Endothelial cell of umbilical vein (primary cell): Measurements from ENCODE around the gene HNRNPH3. TPM values are rescaled to one million over a fixed set of nuclear protein-coding genes. Genes with fewer than 3 reads are reported as not detected.

Source experiments
- Bru-seq: library from RNA; stranded (reverse); fragments of 400-500 nt; gene quantifications from one replicate; lab custom pipeline; 2021; lab: Mats Ljungman, UMichigan
- BruChase-seq, 2 experiments: library from RNA; stranded (reverse); fragments of 400-500 nt; gene quantifications; one replicate each; lab custom pipeline; 2021; lab: Mats Ljungman, UMichigan
- BruUV-seq: library from RNA; stranded (reverse); fragments of 400-500 nt; replicated peaks from 2 replicates; lab custom pipeline; 2021; lab: Mats Ljungman, UMichigan
- CTCF ChIA-PET: fragments of 300-600, 350-600 bp; sonication (Branson Sonifier 250); formaldehyde crosslinking; loops from one replicate; lab custom pipeline; 2021; ENCODE audit warnings: antibody characterized with exemption, inconsistent platforms; lab: Charles Lee
- POLR2A ChIA-PET: fragments of 300-600, 350-600 bp; sonication (Branson Sonifier 250); formaldehyde crosslinking; loops from one replicate; lab custom pipeline; 2021; ENCODE audit warnings: antibody characterized with exemption, inconsistent platforms; lab: Charles Lee
- DNase-seq: peaks from one replicate; pipeline ENCODE4 v3.0.0-alpha.2; 2011; ENCODE audit warnings: low read depth, low spot score
- FAIRE-seq: peaks from 2 replicates; lab custom pipeline; 2011; peaks lifted over from hg19 to GRCh38; lab: Jason Lieb, UNC
- H2AFZ ChIP-seq: 2 replicates; pipeline ENCODE4 v1.6.0; 2012; ENCODE audit warnings: low read depth, low read length, control low read depth, inconsistent platforms
- H3K27ac ChIP-seq: 2 replicates; pipeline ENCODE4 v1.5.1; 2011; ENCODE audit warnings: low read depth, mild to moderate bottlenecking, control low read depth, low read length, moderate library complexity; ENCODE audit not compliant: insufficient read depth
- H3K27me3 ChIP-seq, 2 experiments: 2 replicates each; pipeline versions ENCODE4 v1.6.0 to v1.6.1; 2011; ENCODE audit warnings: low read length in 2 of 2, mixed read lengths in 1 of 2; ENCODE audit not compliant: control insufficient read depth in 2 of 2, insufficient read depth in 2 of 2
- H3K36me3 ChIP-seq, 2 experiments: 2 replicates in 1 of 2; 3 replicates in 1 of 2; pipeline ENCODE4 v1.5.1; 2011; ENCODE audit warnings: low read length in 2 of 2, mild to moderate bottlenecking in 1 of 2, moderate library complexity in 1 of 2; ENCODE audit not compliant: control insufficient read depth in 2 of 2, insufficient read depth in 2 of 2; ENCODE audit errors: extremely low read depth in 1 of 2
- H3K4me1 ChIP-seq: 3 replicates; pipeline ENCODE4 v1.5.1; 2011; ENCODE audit warnings: mild to moderate bottlenecking, low read length; ENCODE audit not compliant: control insufficient read depth, insufficient read depth; ENCODE audit errors: extremely low read depth
- H3K4me2 ChIP-seq: 2 replicates; pipeline ENCODE4 v1.6.1; 2011; ENCODE audit warnings: low read length, control low read depth, mixed read lengths; ENCODE audit not compliant: insufficient read depth
- H3K4me3 ChIP-seq, 3 experiments: fragments of 200-600 bp in 1 of 3; sonication (generic), shearing (Covaris generic) in 1 of 3; replicated peaks in 1 of 3; 2 replicates each; pipeline ENCODE4 v1.5.1; 2011 to 2016; ENCODE audit warnings: control low read depth in 3 of 3, low read length in 3 of 3, mild to moderate bottlenecking in 2 of 3, inconsistent platforms in 1 of 3, low read depth in 1 of 3, moderate library complexity in 1 of 3; ENCODE audit not compliant: insufficient read depth in 1 of 3
- H3K79me2 ChIP-seq: 2 replicates; pipeline ENCODE4 v1.6.0; 2012; ENCODE audit warnings: low read length, inconsistent platforms; ENCODE audit not compliant: control insufficient read depth, insufficient read depth
- H3K9ac ChIP-seq: replicated peaks from 2 replicates; pipeline ENCODE3; 2011; ENCODE audit warnings: low read length, control low read depth; ENCODE audit not compliant: insufficient read depth; ENCODE audit errors: extremely low read depth
- H3K9me1 ChIP-seq: replicated peaks from 3 replicates; pipeline ENCODE4 v1.6.0; 2011; ENCODE audit warnings: mild to moderate bottlenecking, low read length; ENCODE audit not compliant: control insufficient read depth, insufficient read depth; ENCODE audit errors: extremely low read depth
- H3K9me3 ChIP-seq: replicated peaks from 2 replicates; pipeline ENCODE4 v1.5.1; 2012; ENCODE audit warnings: low read length, inconsistent platforms; ENCODE audit not compliant: control insufficient read depth, insufficient read depth
- H4K20me1 ChIP-seq: replicated peaks from 2 replicates; pipeline ENCODE3; 2011; ENCODE audit warnings: mild to moderate bottlenecking, low read length; ENCODE audit not compliant: control insufficient read depth, insufficient read depth; ENCODE audit errors: extremely low read depth
- CTCF ChIP-seq, 2 donors: IDR thresholded peaks; 1 replicate in 1 of 2; 2 replicates in 1 of 2; pipeline ENCODE4 v1.5.1; 2011; ENCODE audit warnings: low read length in 2 of 2, mild to moderate bottlenecking in 2 of 2, moderate library complexity in 2 of 2, control low read depth in 1 of 2, inconsistent platforms in 1 of 2, low read depth in 1 of 2; ENCODE audit not compliant: insufficient read depth in 1 of 2; ENCODE audit errors: extremely low read depth in 1 of 2
- EZH2 ChIP-seq: IDR thresholded peaks from 2 replicates; pipeline ENCODE4 v1.6.1; 2012; ENCODE audit warnings: borderline replicate concordance, low read depth, mild to moderate bottlenecking, moderate library complexity, low read length, inconsistent platforms; ENCODE audit not compliant: severe bottlenecking
- FOS ChIP-seq: IDR thresholded peaks from 2 replicates; pipeline ENCODE4 v1.6.1; 2011; ENCODE audit warnings: mild to moderate bottlenecking, low read length, moderate library complexity, borderline replicate concordance; ENCODE audit not compliant: insufficient read depth
- GATA2 ChIP-seq: IDR thresholded peaks from 2 replicates; pipeline ENCODE4 v1.7.0; 2011; ENCODE audit warnings: low read depth, mild to moderate bottlenecking, moderate library complexity, mixed read lengths, low read length; ENCODE audit not compliant: insufficient read length, insufficient read depth
- JUN ChIP-seq: IDR thresholded peaks from 2 replicates; pipeline ENCODE4 v1.6.1; 2011; ENCODE audit warnings: borderline replicate concordance, low read depth; ENCODE audit not compliant: insufficient read length, insufficient read depth
- MAX ChIP-seq: IDR thresholded peaks from 2 replicates; pipeline ENCODE4 v1.6.1; 2011; ENCODE audit not compliant: insufficient read depth, insufficient read length
- MYC ChIP-seq: IDR thresholded peaks from one replicate; pipeline ENCODE4 v1.6.1; 2011; ENCODE audit warnings: mild to moderate bottlenecking, low read depth, low read length
- POLR2A ChIP-seq: IDR thresholded peaks from 2 replicates; pipeline ENCODE4 v1.6.1; 2012; ENCODE audit warnings: low read depth, mild to moderate bottlenecking, control low read depth, low read length
- POLR2AphosphoS5 ChIP-seq: IDR thresholded peaks from 2 replicates; pipeline ENCODE4 v1.6.1; 2012; ENCODE audit warnings: low read depth, mild to moderate bottlenecking, control low read depth, low read length, moderate library complexity; ENCODE audit not compliant: insufficient read depth
- dilution Hi-C: fragments of 300-500 bp; cut with MboI; formaldehyde crosslinking; loops from one replicate; pipeline ENCODE4 v1.15.0; 2019; ENCODE audit warnings: low sequenced_read_pairs; ENCODE audit not compliant: extremely low pct_ligation_motif_present
- intact Hi-C: fragments of 100-400 bp; cut with micrococcal nuclease; formaldehyde crosslinking; loops from one replicate; pipeline ENCODE4 v1.10.0; 2022
- long read RNA-seq: library from polyadenylated mRNA; stranded (forward); transcript quantifications from one replicate; pipeline ENCODE4 v2.0.0, GENCODE V29; 2021
- polyA minus RNA-seq, 3 experiments: library from RNA; depleted of rRNA, polyadenylated mRNA; stranded (reverse); fragments of >200 nt; gene quantifications; 1 replicate in 1 of 3; 2 replicates in 2 of 3; pipeline ENCODE4 v1.2.3, GENCODE V29; 2011
- polyA plus RNA-seq, 4 experiments: library from polyadenylated mRNA; depleted of rRNA in 3 of 4; stranded (reverse) in 3 of 4; unstranded in 1 of 4; fragments of >200 nt; gene quantifications; 2 replicates each; pipeline versions ENCODE4 v1.2.1 to v1.2.3, GENCODE V29; 2011 to 2012; ENCODE audit warnings: missing spikeins in 1 of 4
- total RNA-seq: library from RNA; stranded (reverse); gene quantifications from 2 replicates; pipeline ENCODE4 v1.2.3, GENCODE V29; 2021

The HNRNPH3 gene
- 146 and 151 TPM in 2 replicates for total RNA-seq
- 17.9 and 34.0 TPM in 2 replicates for polyA plus RNA-seq
- 68.6 and 77.2 TPM in 2 replicates for polyA plus RNA-seq (2011; cell fraction: cytosol; rRNA removed)
- 77.6 and 122 TPM in 2 replicates for polyA plus RNA-seq (2011; cell fraction: nucleus; rRNA removed)
- polyA plus RNA-seq (2012) = 196 and 267 TPM in 2 replicates
- polyA minus RNA-seq = 46.0 and 51.1 TPM in 2 replicates
- 42.5 TPM for polyA minus RNA-seq (2011; cell fraction: cytosol; rRNA and poly(A)+ RNA removed)
- 35.3 and 57.3 TPM in 2 replicates for polyA minus RNA-seq (2011; cell fraction: nucleus; rRNA and poly(A)+ RNA removed)
- Bru-seq, nascent RNA = percentile 99 among the genes with signal in this experiment
- BruChase-seq, experiment 1, labeled RNA remaining after a 6-hour chase = percentile 98 among the genes with signal in this experiment
- percentile 99 among the genes with signal in this experiment for BruChase-seq, experiment 2, labeled RNA remaining after a 2-hour chase
- long read RNA-seq, transcript HNRNPH3-202 (10 exons, 1,332 nt) = minor isoform, 44 of 341 reads
- long read RNA-seq, transcript HNRNPH3-201 (10 exons, 2,339 nt) = major isoform, 92 of 341 reads
- long read RNA-seq, partial matches to known transcripts = 16 of 341 reads
- long read RNA-seq, other reads (novel, unspliced or antisense) = 189 of 341 reads

GRCh38 chr10:68331455-68332258, at the start of gene HNRNPH3:
HNRNPH3 (plus strand) TSS chr10:68332064; CDS start chr10:68337222, 5,158 bp downstream.
- FAIRE-seq = peak; percentile 76
- Histone ChIP-seq H3K79me2 (peaks cover 48% of the 10 kb centered on the region), H3K4me1 (peaks cover 15% of the 10 kb centered on the region), H4K20me1 (peaks cover 15% of the 10 kb centered on the region), H3K36me3 (peaks cover 0 to 2% of the 10 kb centered on the region in 2 experiments), H2AFZ (peak within 1 kb of the TSS; percentile 76), H3K4me3 (peak within 1 kb of the TSS; percentile 95 to 100 (median 99)), H3K4me2 (peak within 1 kb of the TSS; percentile 98), H3K9me1 (no peaks in the 10 kb centered on the region), H3K9ac (peak within 1 kb of the TSS; percentile 99), H3K27me3 (no peaks in the 10 kb centered on the region), H3K9me3 (no peaks in the 10 kb centered on the region), H3K27ac (peak within 1 kb of the TSS; percentile 91)
- CTCF ChIA-PET = interaction anchor here (0.9 to 3.5 kb wide), 5 partner anchors 17 to 543 kb away, joined by 3 to 21 read pairs (median 6); no protein-coding TSS in a partner anchor
- no TSS peak for BruUV-seq
- dilution Hi-C loops = no loop called here
- POLR2A ChIA-PET = interaction anchor here (0.5 to 1.7 kb wide), 6 partner anchors 17 to 639 kb away, joined by 3 to 6 read pairs (median 4); no protein-coding TSS in a partner anchor
- DNase-seq = peak; percentile 98
- TF ChIP-seq MYC (peak; percentile 55), FOS (no peak), EZH2 (no peak), CTCF (IDR thresholded peaks at IDR 0.05; ENCODE audit: extremely low read depth in 1 of 2, insufficient read depth in 1 of 2, low read depth in 1 of 2, low read length in 2 of 2) (no peak), MAX (peak; percentile 58), POLR2A (peak; percentile 98), GATA2 (no peak), JUN (no peak), POLR2AphosphoS5 (peak; percentile 99)
- intact Hi-C loops = loop anchor here (1.0 to 2.0 kb wide), 4 partner anchors 257 to 476 kb away; partner anchors contain the start of genes CCAR1, HERC4 and SIRT1
